CD4-positive, alpha-beta T cell (primary cell): ENCODE measurements around the gene NLK. TPM values are rescaled to one million over a fixed set of nuclear protein-coding genes. Genes with fewer than 3 reads are reported as not detected.

Experiments
- ATAC-seq: fragments of 200-7000 bp; cut with Tn5 transposase; one replicate; pipeline ENCODE4 v1.10.0; 2022; ENCODE audit warnings: mild to moderate bottlenecking; ENCODE audit not compliant: poor library complexity
- CTCF ChIA-PET: fragments of 350-600 bp; sonication (Branson Sonifier 250); formaldehyde crosslinking; loops from one replicate; lab custom pipeline; 2021; ENCODE audit warnings: antibody characterized with exemption, inconsistent platforms; lab: Charles Lee
- POLR2A ChIA-PET: fragments of 350-600 bp; sonication (Branson Sonifier 250); formaldehyde crosslinking; loops from one replicate; lab custom pipeline; 2021; ENCODE audit warnings: antibody characterized with exemption, inconsistent platforms; lab: Charles Lee
- DNase-seq, 14 experiments: peaks; one replicate each; pipeline ENCODE4 v3.0.0-alpha.2; 2013 to 2020; ENCODE audit warnings: mixed read lengths in 2 of 14
- H3K27ac ChIP-seq, 2 donors: one replicate each; pipeline versions ENCODE4 v1.5.1 to v1.7.0; 2013; ENCODE audit warnings: low read length in 2 of 2, low read depth in 1 of 2, mild to moderate bottlenecking in 1 of 2
- H3K27me3 ChIP-seq, 2 experiments: 1 replicate in 1 of 2; 2 replicates in 1 of 2; pipeline versions ENCODE4 v1.6.1 to v1.7.0; 2013; ENCODE audit warnings: low read length in 2 of 2, control low read depth in 1 of 2, mild to moderate bottlenecking in 1 of 2, moderate library complexity in 1 of 2; ENCODE audit not compliant: insufficient read depth in 2 of 2, control insufficient read depth in 1 of 2
- H3K36me3 ChIP-seq: one replicate; pipeline ENCODE4 v1.6.1; 2013; ENCODE audit warnings: low read length, control low read depth; ENCODE audit not compliant: insufficient read depth
- H3K4me1 ChIP-seq: one replicate; pipeline ENCODE4 v1.6.1; 2013; ENCODE audit warnings: low read length, control low read depth; ENCODE audit not compliant: insufficient read depth
- H3K4me3 ChIP-seq: one replicate; pipeline ENCODE4 v1.5.1; 2013; ENCODE audit warnings: mild to moderate bottlenecking, low read length, moderate library complexity
- H3K9me3 ChIP-seq, 2 experiments: 1 replicate in 1 of 2; 2 replicates in 1 of 2; pipeline versions ENCODE4 v1.6.1 to v1.7.0; 2013; ENCODE audit warnings: low read length in 2 of 2, mild to moderate bottlenecking in 2 of 2, control low read depth in 1 of 2, moderate library complexity in 1 of 2; ENCODE audit not compliant: control insufficient read depth in 1 of 2, insufficient read depth in 1 of 2
- H3K27ac Mint-ChIP-seq: one replicate; pipeline ENCODE4 v1.8.0; 2020; ENCODE audit warnings: mixed read lengths
- H3K27me3 Mint-ChIP-seq: one replicate; pipeline ENCODE4 v1.8.0; 2021; ENCODE audit warnings: mixed read lengths
- H3K36me3 Mint-ChIP-seq: one replicate; pipeline ENCODE4 v1.8.0; 2021; ENCODE audit warnings: low read depth, mixed read lengths
- H3K4me1 Mint-ChIP-seq: one replicate; pipeline ENCODE4 v1.8.0; 2021; ENCODE audit warnings: low read depth, mixed read lengths
- H3K4me3 Mint-ChIP-seq: one replicate; pipeline ENCODE4 v1.8.0; 2020; ENCODE audit warnings: mild to moderate bottlenecking, mixed read lengths
- H3K9me3 Mint-ChIP-seq: one replicate; pipeline ENCODE4 v1.8.0; 2020; ENCODE audit warnings: mixed read lengths
- CTCF ChIP-seq: fragments of 200-600 bp; IDR thresholded peaks from one replicate; pipeline ENCODE4 v1.8.0; 2022; ENCODE audit warnings: antibody characterized with exemption, mild to moderate bottlenecking
- intact Hi-C, 2 experiments: fragments of 100-400 bp; cut with DNase I in 1 of 2; cut with micrococcal nuclease in 1 of 2; formaldehyde crosslinking; loops; one replicate each; pipeline versions ENCODE4 v1.15.1 to v1.9.0; 2023 to 2025; cut with DNase I, micrococcal nuclease
- total RNA-seq, 174 experiments: library from RNA in 2 of 174; stranded (reverse) in 2 of 174; gene quantifications; one replicate each; pipeline ENCODE4 v1.2.3 and lab custom pipeline; 2021 to 2026

Gene NLK
- total RNA-seq, 2 experiments from 2014 or later = 6.8 to 7.7 TPM

- no peaks in the 10 kb centered on the region for H3K36me3 Mint-ChIP-seq
- no peak overlapping the region for H3K4me3 Mint-ChIP-seq
- Histone ChIP-seq H3K27me3 (peaks cover 5 to 20% of the 10 kb centered on the region in 2 experiments), H3K36me3 (no peaks in the 10 kb centered on the region), H3K4me3 (no peak overlapping the region), H3K4me1 (no peaks in the 10 kb centered on the region), H3K27ac (no peak overlapping the region), H3K9me3 (no peaks in the 10 kb centered on the region)
- intact Hi-C loops = no loop called here
- H3K27ac Mint-ChIP-seq = no peak overlapping the region
- DNase-seq (no peak), ATAC-seq (no peak)
- ChIA-PET POLR2A (no interaction called here), CTCF (no interaction called here)
- no peak for TF ChIP-seq CTCF
- H3K27me3 Mint-ChIP-seq = peaks cover 34% of the 10 kb centered on the region
- H3K4me1 Mint-ChIP-seq = no peaks in the 10 kb centered on the region
- H3K9me3 Mint-ChIP-seq = no peaks in the 10 kb centered on the region
Measured at GRCh38 chr17:27997044-27997401, 45.5 kb upstream of the NLK start.

GRCh38 chr17:27997522-27997921, 45.0 kb upstream of the NLK start:
- Mint-ChIP-seq H3K36me3 (no peaks in the 10 kb centered on the region), H3K4me1 (no peaks in the 10 kb centered on the region), H3K27me3 (peaks cover 34% of the 10 kb centered on the region), H3K4me3 (no peak overlapping the region), H3K9me3 (no peaks in the 10 kb centered on the region), H3K27ac (no peak overlapping the region)
- TF ChIP-seq CTCF = no peak
- Histone ChIP-seq H3K4me1 (no peaks in the 10 kb centered on the region), H3K27ac (no peak overlapping the region), H3K4me3 (no peak overlapping the region), H3K27me3 (peaks cover 5 to 20% of the 10 kb centered on the region in 2 experiments), H3K36me3 (no peaks in the 10 kb centered on the region), H3K9me3 (no peaks in the 10 kb centered on the region)
- CTCF ChIA-PET = no interaction called here
- POLR2A ChIA-PET = no interaction called here
- intact Hi-C loops = no loop called here
- ATAC-seq = no peak
- no peak for DNase-seq

GRCh38 chr17:28001149-28001548, 41.3 kb upstream of the NLK start:
- Histone ChIP-seq H3K4me3 (no peak overlapping the region), H3K4me1 (no peaks in the 10 kb centered on the region), H3K9me3 (no peaks in the 10 kb centered on the region), H3K27me3 (peaks cover 0 to 4% of the 10 kb centered on the region in 2 experiments), H3K36me3 (no peaks in the 10 kb centered on the region), H3K27ac (no peak overlapping the region)
- Mint-ChIP-seq H3K4me3 (no peak overlapping the region), H3K27ac (no peak overlapping the region), H3K9me3 (no peaks in the 10 kb centered on the region), H3K4me1 (no peaks in the 10 kb centered on the region), H3K27me3 (peaks cover 24% of the 10 kb centered on the region), H3K36me3 (no peaks in the 10 kb centered on the region)
- TF ChIP-seq CTCF = no peak
- DNase-seq (no peak), ATAC-seq (no peak)
- POLR2A ChIA-PET = no interaction called here
- intact Hi-C loops = no loop called here
- CTCF ChIA-PET = no interaction called here
